ENCODE measurements around the gene NCR2. TPM values are rescaled to one million over a fixed set of nuclear protein-coding genes. Genes with fewer than 3 reads are reported as not detected.

Gene NCR2
- total RNA-seq, 2 experiments from 2014 or later: 0.64 to 1.4 TPM

GRCh38 chr6:41399424-41399823 is 64.0 kb downstream of the NCR2 start:
- Mint-ChIP-seq H3K4me3 (no peak overlapping the region), H3K27me3 (peaks cover 52% of the 10 kb centered on the region), H3K9me3 (ENCODE audit: low read depth) (peaks cover 3% of the 10 kb centered on the region), H3K27ac (no peak overlapping the region), H3K4me1 (no peaks in the 10 kb centered on the region), H3K36me3 (peaks cover 3% of the 10 kb centered on the region)
- ATAC-seq: no peak
- DNase-seq: no peak
- CTCF ChIA-PET: no interaction called here

Other genes with a start within 250 kb of the NCR2 start
- gene TREML1, start 181.3 kb upstream of the NCR2 start, total RNA-seq: not detected
- not detected for gene TREM2, start 172.5 kb upstream of the NCR2 start, total RNA-seq
- gene TREML2, start 134.5 kb upstream of the NCR2 start, total RNA-seq: 1 to 10 TPM; 1.9 to 2.7 TPM
- not detected for gene TREML4, start 107.3 kb upstream of the NCR2 start, total RNA-seq
- gene TREM1, start 48.9 kb upstream of the NCR2 start, total RNA-seq: not detected
- gene FOXP4, start 210.8 kb downstream of the NCR2 start, total RNA-seq: 1 to 10 TPM; 6.5 to 7.7 TPM